Mesenchymal stem cell (in vitro differentiated cells and primary cell): ENCODE data around the gene MARF1.
"Not testable (repeated sequence)": the region's sequence is repeated elsewhere in the genome, so short reads cannot be mapped to it uniquely, and the experiment has no call there.

Experiments
- DNase-seq: peaks from one replicate; pipeline ENCODE4 v3.0.0-alpha.2; 2013
- H2AFZ ChIP-seq: one replicate; pipeline ENCODE4 v1.6.1; 2013; ENCODE audit warnings: low read depth, mild to moderate bottlenecking, control low read depth, inconsistent platforms, low read length, moderate library complexity
- H2AK5ac ChIP-seq: 2 replicates; pipeline ENCODE4 v1.6.1; 2013; ENCODE audit warnings: low read length, moderate library complexity, mild to moderate bottlenecking, inconsistent platforms; ENCODE audit not compliant: severe bottlenecking
- H2BK120ac ChIP-seq: one replicate; pipeline ENCODE4 v1.6.1; 2013; ENCODE audit warnings: low read depth, mild to moderate bottlenecking, inconsistent platforms, low read length, moderate library complexity
- H2BK12ac ChIP-seq, 2 experiments: one replicate each; pipeline ENCODE4 v1.6.1; 2013; ENCODE audit warnings: inconsistent platforms in 2 of 2, low read length in 2 of 2, mild to moderate bottlenecking in 2 of 2, moderate library complexity in 2 of 2, control low read depth in 1 of 2
- H2BK15ac ChIP-seq: one replicate; pipeline ENCODE4 v1.6.1; 2013; ENCODE audit warnings: mild to moderate bottlenecking, low read depth, inconsistent platforms; ENCODE audit not compliant: poor library complexity, severe bottlenecking
- H2BK5ac ChIP-seq: 2 replicates; pipeline ENCODE4 v1.6.1; 2013; ENCODE audit warnings: low read depth, mild to moderate bottlenecking, low read length, control low read depth, inconsistent platforms; ENCODE audit not compliant: poor library complexity, severe bottlenecking
- H3K14ac ChIP-seq, 2 experiments: one replicate each; pipeline ENCODE4 v1.6.1; 2013; ENCODE audit warnings: inconsistent platforms in 2 of 2, low read length in 2 of 2, control low read depth in 1 of 2, mild to moderate bottlenecking in 1 of 2, moderate library complexity in 1 of 2
- H3K18ac ChIP-seq, 2 experiments: one replicate each; pipeline ENCODE4 v1.6.1; 2013; ENCODE audit warnings: inconsistent platforms in 2 of 2, low read length in 2 of 2, control low read depth in 1 of 2, low read depth in 1 of 2, mild to moderate bottlenecking in 1 of 2
- H3K23ac ChIP-seq, 2 experiments: one replicate each; pipeline ENCODE4 v1.6.1; 2013; ENCODE audit warnings: inconsistent platforms in 2 of 2, low read length in 2 of 2, mild to moderate bottlenecking in 2 of 2, moderate library complexity in 2 of 2, control low read depth in 1 of 2
- H3K27ac ChIP-seq: 2 replicates; pipeline ENCODE4 v1.5.1; 2013; ENCODE audit warnings: mild to moderate bottlenecking, moderate library complexity, low read length, control low read depth, inconsistent platforms; ENCODE audit not compliant: poor library complexity, severe bottlenecking
- H3K27me3 ChIP-seq, 2 experiments: 2 replicates each; pipeline versions ENCODE4 v1.6.1 to v1.7.0; 2013; ENCODE audit warnings: low read length in 2 of 2, mild to moderate bottlenecking in 2 of 2, moderate library complexity in 2 of 2, control low read depth in 1 of 2, inconsistent platforms in 1 of 2; ENCODE audit not compliant: control insufficient read depth in 1 of 2, insufficient read depth in 1 of 2
- H3K36me3 ChIP-seq, 2 experiments: 2 replicates each; pipeline versions ENCODE4 v1.6.1 to v1.7.0; 2013; ENCODE audit warnings: low read length in 2 of 2, control low read depth in 1 of 2, inconsistent platforms in 1 of 2, low read depth in 1 of 2, mild to moderate bottlenecking in 1 of 2; ENCODE audit not compliant: insufficient read depth in 2 of 2, control insufficient read depth in 1 of 2
- H3K4ac ChIP-seq, 2 experiments: one replicate each; pipeline ENCODE4 v1.6.1; 2013; ENCODE audit warnings: inconsistent platforms in 2 of 2, low read length in 2 of 2, mild to moderate bottlenecking in 2 of 2, moderate library complexity in 2 of 2, control low read depth in 1 of 2, low read depth in 1 of 2
- H3K4me1 ChIP-seq: 2 replicates; pipeline ENCODE4 v1.6.1; 2013; ENCODE audit warnings: low read depth, low read length, control low read depth; ENCODE audit not compliant: control insufficient read depth, insufficient read depth
- H3K4me2 ChIP-seq: 2 replicates; pipeline ENCODE4 v1.6.1; 2013; ENCODE audit warnings: low read length, mild to moderate bottlenecking, inconsistent platforms; ENCODE audit not compliant: poor library complexity, severe bottlenecking
- H3K4me3 ChIP-seq, 2 experiments: 2 replicates each; pipeline versions ENCODE4 v1.5.1 to v1.7.0; 2013; ENCODE audit warnings: low read length in 2 of 2, mild to moderate bottlenecking in 2 of 2, control low read depth in 1 of 2, low read depth in 1 of 2; ENCODE audit not compliant: insufficient read depth in 1 of 2
- H3K79me1 ChIP-seq: replicated peaks from 2 replicates; pipeline ENCODE4 v1.6.1; 2013; ENCODE audit warnings: mild to moderate bottlenecking, control low read depth, low read length, inconsistent platforms; ENCODE audit not compliant: poor library complexity, severe bottlenecking
- H3K9ac ChIP-seq: 2 replicates; pipeline ENCODE4 v1.7.0; 2013; ENCODE audit warnings: mild to moderate bottlenecking, low read length, moderate library complexity
- H3K9me3 ChIP-seq: 2 replicates; pipeline ENCODE4 v1.7.0; 2013; ENCODE audit warnings: mild to moderate bottlenecking, low read length; ENCODE audit not compliant: control insufficient read depth
- H4K8ac ChIP-seq: one replicate; pipeline ENCODE4 v1.6.1; 2013; ENCODE audit warnings: inconsistent platforms, mild to moderate bottlenecking, low read length, moderate library complexity
- H4K91ac ChIP-seq: one replicate; pipeline ENCODE4 v1.6.1; 2013; ENCODE audit warnings: mild to moderate bottlenecking, low read length, inconsistent platforms
- WGBS: methylation state at CpG from one replicate; pipeline ENCODE4 v1.1.7; 2013; ENCODE audit warnings: mixed read lengths; 5-methylcytosine and 5-hydroxymethylcytosine counted together

The MARF1 gene

GRCh38 chr16:15650019-15650697 lies 7.2 kb upstream of the MARF1 start, which contains the start of gene NDE1:
NDE1 (plus strand) TSS chr16:15650245; CDS start chr16:15664779, 14,534 bp downstream.
- H3K14ac ChIP-seq, result peak within 1 kb of the TSS in 1 of 2 experiments; percentile 73

GRCh38 chr16:15649727-15650018 lies 6.7 kb upstream of the MARF1 start:
- Histone ChIP-seq H2AK5ac (no peak overlapping the region), H3K27ac (no peak overlapping the region)

More at GRCh38 chr16:15650019-15650697, 7.2 kb upstream of the MARF1 start, which contains the start of gene NDE1:
- H3K4me1 ChIP-seq, result peaks cover 3% of the 10 kb centered on the region
- H3K27ac ChIP-seq, result peak within 1 kb of the TSS; percentile 6
- peak within 1 kb of the TSS; percentile 92 for H3K9ac ChIP-seq
- H3K79me1 ChIP-seq, result peaks cover 6% of the 10 kb centered on the region
- peak within 1 kb of the TSS; percentile 81 to 97 for H3K4me3 ChIP-seq
- peak within 1 kb of the TSS; percentile 74 for H2BK15ac ChIP-seq
- no peak within 1 kb of the TSS for H2AK5ac ChIP-seq
- H2BK120ac ChIP-seq, result peak within 1 kb of the TSS; percentile 94
- peaks cover 0 to 8% of the 10 kb centered on the region in 2 experiments for H3K36me3 ChIP-seq
- H3K9me3 ChIP-seq, result no peaks in the 10 kb centered on the region
- H2BK5ac ChIP-seq, result no peak within 1 kb of the TSS
- peak within 1 kb of the TSS; percentile 92 for H3K4me2 ChIP-seq
- peak within 1 kb of the TSS in 1 of 2 experiments; percentile 89 for H3K23ac ChIP-seq
- H3K27me3 ChIP-seq, result no peaks in the 10 kb centered on the region
- H4K8ac ChIP-seq, result peak within 1 kb of the TSS; percentile 78
- peak within 1 kb of the TSS; percentile 73 for H4K91ac ChIP-seq
- H2AFZ ChIP-seq, result peak within 1 kb of the TSS; percentile 74
- H3K18ac ChIP-seq, result peak within 1 kb of the TSS; percentile 79 to 93
- H2BK12ac ChIP-seq, result peak within 1 kb of the TSS in 1 of 2 experiments; percentile 68
- peak within 1 kb of the TSS; percentile 15 to 56 for H3K4ac ChIP-seq
- 1% methylated on average over 44 of the region's 71 CpGs for WGBS
- peak; percentile 93 for DNase-seq

GRCh38 chr16:15649311-15649710 lies 6.4 kb upstream of the MARF1 start:
- not testable (repeated sequence) for H2BK15ac ChIP-seq
- peak overlapping the region in 1 of 2 experiments; percentile 21 for H3K18ac ChIP-seq

More at GRCh38 chr16:15649727-15650018, 6.7 kb upstream of the MARF1 start:
- no peak overlapping the region for H2BK120ac ChIP-seq
- no peak overlapping the region for H2BK5ac ChIP-seq
- H3K14ac ChIP-seq, result no peak overlapping the region
- no peak for DNase-seq
- no peak overlapping the region for H4K91ac ChIP-seq
- no peak overlapping the region for H3K4ac ChIP-seq
- peaks cover 4% of the 10 kb centered on the region for H3K79me1 ChIP-seq
- H3K9me3 ChIP-seq, result no peaks in the 10 kb centered on the region
- H2BK12ac ChIP-seq, result no peak overlapping the region
- no peak overlapping the region for H4K8ac ChIP-seq
- H3K27me3 ChIP-seq, result no peaks in the 10 kb centered on the region
- peak overlapping the region; percentile 74 for H2AFZ ChIP-seq
- H3K36me3 ChIP-seq, result peaks cover 0 to 6% of the 10 kb centered on the region in 2 experiments
- H2BK15ac ChIP-seq, result no peak overlapping the region
- no peak overlapping the region for H3K23ac ChIP-seq
- 2% methylated on average over 14 of the region's 14 CpGs for WGBS
- peak overlapping the region; percentile 92 for H3K4me2 ChIP-seq
- peaks cover 3% of the 10 kb centered on the region for H3K4me1 ChIP-seq
- peak overlapping the region; percentile 49 to 77 for H3K4me3 ChIP-seq
- peak overlapping the region; percentile 62 for H3K9ac ChIP-seq
- peak overlapping the region in 1 of 2 experiments; percentile 79 for H3K18ac ChIP-seq

GRCh38 chr16:15648135-15648730 lies 5.3 kb upstream of the MARF1 start:
- 94% methylated on average over 9 of the region's 9 CpGs for WGBS
- no peak overlapping the region for H3K4ac ChIP-seq

More at GRCh38 chr16:15649311-15649710, 6.4 kb upstream of the MARF1 start:
- H2BK120ac ChIP-seq, H3K79me1 ChIP-seq, H3K36me3 ChIP-seq, H3K23ac ChIP-seq, H3K9me3 ChIP-seq, H3K4ac ChIP-seq, H3K14ac ChIP-seq, H3K4me1 ChIP-seq, H4K8ac ChIP-seq, H2AK5ac ChIP-seq, H3K27me3 ChIP-seq, H3K27ac ChIP-seq, H2BK12ac ChIP-seq, H2BK5ac ChIP-seq, H4K91ac ChIP-seq, DNase-seq: not testable (repeated sequence)
- H3K4me3 ChIP-seq, result peak overlapping the region in 1 of 2 experiments; percentile 77
- peak overlapping the region; percentile 74 for H2AFZ ChIP-seq
- 84% methylated on average over 17 of the region's 17 CpGs for WGBS
- peak overlapping the region; percentile 92 for H3K4me2 ChIP-seq
- peak overlapping the region; percentile 62 for H3K9ac ChIP-seq

More at GRCh38 chr16:15648135-15648730, 5.3 kb upstream of the MARF1 start:
- H3K4me3 ChIP-seq, result no peak overlapping the region
- H2BK120ac ChIP-seq, result no peak overlapping the region
- no peak overlapping the region for H3K23ac ChIP-seq
- H3K79me1 ChIP-seq, result peaks cover 2% of the 10 kb centered on the region
- H3K9ac ChIP-seq, result no peak overlapping the region
- no peak overlapping the region for H2BK15ac ChIP-seq
- no peak overlapping the region for H3K27ac ChIP-seq
- no peak overlapping the region for H3K4me2 ChIP-seq
- H4K91ac ChIP-seq, result no peak overlapping the region
- peaks cover 2% of the 10 kb centered on the region for H3K4me1 ChIP-seq
- H2BK5ac ChIP-seq, result no peak overlapping the region
- no peaks in the 10 kb centered on the region for H3K27me3 ChIP-seq
- no peak for DNase-seq
- H2AK5ac ChIP-seq, result no peak overlapping the region
- no peak overlapping the region for H2BK12ac ChIP-seq
- no peak overlapping the region for H3K18ac ChIP-seq
- no peak overlapping the region for H2AFZ ChIP-seq
- H3K36me3 ChIP-seq, result peaks cover 0 to 3% of the 10 kb centered on the region in 2 experiments
- no peak overlapping the region for H4K8ac ChIP-seq
- no peak overlapping the region for H3K14ac ChIP-seq
- H3K9me3 ChIP-seq, result no peaks in the 10 kb centered on the region
